HepG2 (cell line): ENCODE measurements around the gene COQ7. TPM values are rescaled to one million over a fixed set of nuclear protein-coding genes. Genes with fewer than 3 reads are reported as not detected.

Experiments
- ATAC-seq: fragments of 200-7000 bp; cut with Tn5 transposase; 3 replicates; pipeline ENCODE4 v1.9.1; 2020; ENCODE audit warnings: mild to moderate bottlenecking, moderate library complexity
- BruUV-seq: library from RNA; stranded (reverse); fragments of 400-500 nt; replicated peaks from 2 replicates; lab custom pipeline; 2021; lab: Mats Ljungman, UMichigan
- CTCF ChIA-PET: fragments of 300-600 bp; formaldehyde crosslinking; extraction: SDS; loops from one replicate; lab custom pipeline; 2021; ENCODE audit warnings: low total read pairs, inconsistent platforms, low intra/inter-chr PET ratio; lab: Yijun Ruan, JAX
- POLR2A ChIA-PET: fragments of 350-600 bp; sonication (Branson Sonifier 250); formaldehyde crosslinking; loops from one replicate; lab custom pipeline; 2020; ENCODE audit warnings: antibody characterized with exemption, inconsistent platforms; lab: Yijun Ruan, JAX
- DNase-seq: peaks from one replicate; pipeline ENCODE4 v3.0.0-alpha.2; 2015; ENCODE audit warnings: low spot score
- FAIRE-seq: peaks from 3 replicates; lab custom pipeline; 2011; peaks lifted over from hg19 to GRCh38; lab: Jason Lieb, UNC
- H2AFZ ChIP-seq: one replicate; pipeline ENCODE4 v1.6.1; 2011; ENCODE audit warnings: low read length, inconsistent platforms
- H3K27ac ChIP-seq: fragments of 300-600 bp; 3 replicates; pipeline ENCODE4 v1.8.0; 2011; ENCODE audit warnings: mixed run types, mild to moderate bottlenecking, mixed read lengths, low read length, inconsistent platforms; ENCODE audit not compliant: insufficient read depth; ENCODE audit errors: extremely low read length
- H3K27me3 ChIP-seq, 2 experiments: fragments of 200-600 bp in 1 of 2; 2 replicates in 1 of 2; 3 replicates in 1 of 2; pipeline versions ENCODE4 v1.6.0 to v1.8.0; 2011; ENCODE audit warnings: low read length in 2 of 2, mild to moderate bottlenecking in 2 of 2, moderate library complexity in 2 of 2, inconsistent platforms in 1 of 2; ENCODE audit not compliant: insufficient read depth in 2 of 2, control insufficient read depth in 1 of 2
- H3K36me3 ChIP-seq, 2 experiments: fragments of 200-600 bp in 1 of 2; replicated peaks in 1 of 2; 2 replicates in 1 of 2; 3 replicates in 1 of 2; pipeline versions ENCODE4 v1.5.1 to v1.8.0; 2011; ENCODE audit warnings: low read length in 2 of 2, inconsistent platforms in 1 of 2; ENCODE audit not compliant: insufficient read depth in 2 of 2, control insufficient read depth in 1 of 2
- H3K4me1 ChIP-seq: 2 replicates; pipeline ENCODE4 v1.5.1; 2012; ENCODE audit warnings: low read length, inconsistent platforms; ENCODE audit not compliant: insufficient read depth
- H3K4me2 ChIP-seq: 2 replicates; pipeline ENCODE4 v1.6.0; 2011; ENCODE audit warnings: low read depth, low read length, inconsistent platforms
- H3K4me3 ChIP-seq, 3 experiments: fragments of 200-600 bp in 1 of 3; sonication (generic), shearing (Covaris generic) in 1 of 3; replicated peaks in 1 of 3; 2 replicates each; pipeline ENCODE4 v1.5.1; 2011 to 2016; ENCODE audit warnings: low read length in 3 of 3, inconsistent platforms in 2 of 3, low read depth in 2 of 3, mild to moderate bottlenecking in 2 of 3, control low read depth in 1 of 3, mixed read lengths in 1 of 3; ENCODE audit not compliant: insufficient read depth in 1 of 3
- H3K79me2 ChIP-seq: one replicate; pipeline ENCODE4 v1.6.1; 2011; ENCODE audit warnings: low read length, inconsistent platforms; ENCODE audit not compliant: insufficient read depth
- H3K9ac ChIP-seq: 2 replicates; pipeline ENCODE4 v1.6.0; 2011; ENCODE audit warnings: mild to moderate bottlenecking, low read depth, low read length, inconsistent platforms; ENCODE audit not compliant: insufficient read depth
- H3K9me3 ChIP-seq: 2 replicates; pipeline ENCODE4 v1.5.1; 2012; ENCODE audit warnings: mild to moderate bottlenecking, low read length
- H4K20me1 ChIP-seq: 2 replicates; pipeline ENCODE4 v1.6.0; 2011; ENCODE audit warnings: inconsistent platforms, mild to moderate bottlenecking, low read length, moderate library complexity; ENCODE audit not compliant: insufficient read depth
- GFI1 ChIP-seq: sonication (generic); formaldehyde crosslinking; IDR thresholded peaks from 2 replicates; pipeline ENCODE4 v1.5.0; 2020; ENCODE audit warnings: missing genetic modification reagents, mild to moderate bottlenecking, borderline replicate concordance
- POLR2A ChIP-seq, 2 experiments: IDR thresholded peaks; 2 replicates each; pipeline ENCODE4 v1.6.1; 2011; ENCODE audit warnings: low read depth in 2 of 2, low read length in 2 of 2, mild to moderate bottlenecking in 1 of 2, moderate library complexity in 1 of 2; ENCODE audit not compliant: insufficient read depth in 1 of 2
- POLR2AphosphoS2 ChIP-seq: IDR thresholded peaks from 2 replicates; pipeline ENCODE4 v1.6.1; 2011; ENCODE audit warnings: low read depth, low read length, improper control_type of control experiment
- RBFOX2 ChIP-seq: fragments of 200-400 bp; formaldehyde crosslinking; IDR thresholded peaks from 2 replicates; pipeline ENCODE4 v1.6.1; 2017; ENCODE audit warnings: low read depth, mild to moderate bottlenecking, low read length
- RBM22 ChIP-seq: fragments of 200-400 bp; formaldehyde crosslinking; optimal IDR thresholded peaks from 2 replicates; pipeline ENCODE3; 2017; ENCODE audit warnings: mild to moderate bottlenecking, low read length, moderate library complexity
- SP1 ChIP-seq, 2 experiments: fragments of 450-650 bp in 1 of 2; sonication (generic) in 1 of 2; formaldehyde crosslinking in 1 of 2; IDR thresholded peaks; 2 replicates each; pipeline versions ENCODE4 v1.4.0 to v1.6.1; 2016 to 2020; ENCODE audit warnings: missing genetic modification reagents in 1 of 2
- ZC3H13 ChIP-seq: sonication (generic); formaldehyde crosslinking; IDR thresholded peaks from 2 replicates; pipeline ENCODE4 v1.8.1; 2023; ENCODE audit warnings: mild to moderate bottlenecking, missing genetic modification reagents, moderate library complexity
- ZFAT ChIP-seq: sonication (generic); formaldehyde crosslinking; conservative IDR thresholded peaks from 2 replicates; pipeline ENCODE4 v1.8.1; 2023; ENCODE audit warnings: missing genetic modification reagents, inconsistent platforms
- ZNF414 ChIP-seq: sonication (generic); formaldehyde crosslinking; IDR thresholded peaks from 2 replicates; pipeline ENCODE4 v1.5.0; 2020; ENCODE audit warnings: missing genetic modification reagents
- ZNF703 ChIP-seq: sonication (generic); formaldehyde crosslinking; IDR thresholded peaks from 2 replicates; pipeline ENCODE4 v1.5.1; 2020; ENCODE audit warnings: missing genetic modification reagents, mild to moderate bottlenecking, moderate library complexity, borderline replicate concordance
- ZNF724P ChIP-seq: sonication (generic); formaldehyde crosslinking; IDR thresholded peaks from 2 replicates; pipeline ENCODE4 v1.8.0; 2022; ENCODE audit warnings: missing genetic modification reagents, borderline replicate concordance
- ZNF770 ChIP-seq: sonication (generic); formaldehyde crosslinking; IDR thresholded peaks from 2 replicates; pipeline ENCODE4 v1.5.0; 2020; ENCODE audit warnings: mild to moderate bottlenecking, missing genetic modification reagents
- WGBS: methylation state at CpG from one replicate; pipeline ENCODE4 v1.1.6; 2017; ENCODE audit warnings: low lambda C conversion rate; 5-methylcytosine and 5-hydroxymethylcytosine counted together
- in situ Hi-C: cut with HindIII; loops from 2 replicates; pipeline ENCODE4 v1.10.0; 2017; ENCODE audit warnings: low pct_unique_long_range_greater_than_20kb; ENCODE audit not compliant: extremely low pct_ligation_motif_present
- intact Hi-C: fragments of 100-400 bp; cut with micrococcal nuclease; formaldehyde crosslinking; loops from one replicate; pipeline ENCODE4 v1.10.0; 2022; ENCODE audit not compliant: unreplicated experiment
- polyA plus RNA-seq, 8 experiments: library from polyadenylated mRNA; depleted of rRNA in 3 of 8; stranded (reverse) in 7 of 8; unstranded in 1 of 8; fragments of >200 nt; fragmentation: Illumina TruSeq in 4 of 8; extraction: Trizol in 4 of 8; gene quantifications; 2 replicates each; pipeline versions ENCODE4 v1.2.1 to v1.2.3, GENCODE V29; 2011 to 2016; ENCODE audit warnings: low read depth in 4 of 8, missing spikeins in 1 of 8, mixed read lengths in 1 of 8; ENCODE audit not compliant: insufficient read depth in 1 of 8
- total RNA-seq, 5 experiments: library from RNA; depleted of rRNA; stranded (reverse); fragments of >200 nt; fragmentation: Illumina TruSeq; extraction: Trizol; gene quantifications; 2 replicates each; pipeline ENCODE4 v1.2.3, GENCODE V29; 2016; ENCODE audit warnings: low read depth in 1 of 5

The COQ7 gene
- total and polyA plus RNA-seq, 2 of the 13 experiments (the other 11 are each of a cell fraction or from before 2014, with no cell fraction given), result 20.1 to 45.7 TPM

GRCh38 chr16:19116711-19117449 lies 49.5 kb downstream of the COQ7 start:
- Histone ChIP-seq H3K27me3 (no peaks in the 10 kb centered on the region), H3K9me3 (no peaks in the 10 kb centered on the region), H3K79me2 (peaks cover 5% of the 10 kb centered on the region), H3K27ac (peak overlapping the region; percentile 13), H3K4me3 (no peak overlapping the region), H2AFZ (no peak overlapping the region), H3K36me3 (no peaks in the 10 kb centered on the region; a peak in 1 of 5 replicates), H3K4me1 (peaks cover 62% of the 10 kb centered on the region), H3K4me2 (no peak overlapping the region), H4K20me1 (no peaks in the 10 kb centered on the region), H3K9ac (no peak overlapping the region)
- intact Hi-C loops, result no loop called here
- in situ Hi-C loops, result no loop called here
- ATAC-seq, result no peak
- peak; percentile 29; the same call in 1 of the 2 replicates for TF ChIP-seq POLR2AphosphoS2
- no peak for TF ChIP-seq ZNF703 (CRISPR knock-in tag)
- TF ChIP-seq ZNF724P (CRISPR knock-in tag), result no peak
- TF ChIP-seq ZC3H13 (CRISPR knock-in tag), result 0 out of 2 replicates have a peak, but pooled peaks have one; percentile 51
- peak; percentile 50 for TF ChIP-seq RBM22
- peak; percentile 49; the same call in 1 of the 2 replicates for TF ChIP-seq RBFOX2
- TF ChIP-seq POLR2A (IDR thresholded peaks at IDR 0.05; ENCODE audit: insufficient read depth in 1 of 2, low read depth in 2 of 2, low read length in 2 of 2), result peak in 1 of 2 experiments; percentile 35; a peak in 1 of 4 replicates
- TF ChIP-seq ZNF770, result no peak
- no peak for TF ChIP-seq SP1 (IDR thresholded peaks at IDR 0.05)
- TF ChIP-seq SP1 (CRISPR knock-in tag; IDR thresholded peaks at IDR 0.05), result no peak
- no peak for TF ChIP-seq ZNF414 (CRISPR knock-in tag)
- 0 out of 2 replicates have a peak, but pooled peaks have one; percentile 26 for TF ChIP-seq GFI1 (CRISPR knock-in tag)
- no peak for TF ChIP-seq ZFAT
- CTCF ChIA-PET, result no interaction called here
- POLR2A ChIA-PET, result interaction anchor here (0.8 to 2.2 kb wide), 6 partner anchors 8 to 327 kb away, joined by 3 to 14 read pairs (median 4); partner anchors contain the start of genes ARL6IP1 and RPS15A
- no peak for FAIRE-seq
- BruUV-seq, result no TSS peak
- 73% methylated on average over 6 of the region's 6 CpGs for whole genome bisulfite sequencing
- DNase-seq, result no peak
